ENCODE data around the gene OR51B5. TPM values are rescaled to one million over a fixed set of nuclear protein-coding genes. Genes with fewer than 3 reads are reported as not detected.

Gene OR51B5
- total and polyA plus RNA-seq, 2 of the 13 experiments (the other 11 are each of a cell fraction or from before 2014, with no cell fraction given) = 0.16 to 0.18 TPM

- in situ Hi-C loops (cut with HindIII; ENCODE audit: extremely low pct_ligation_motif_present, low pct_unique_long_range_greater_than_20kb) = no loop called here
- FAIRE-seq = no peak
- no peak overlapping the region for H3K27ac ChIP-seq (ENCODE audit: extremely low read length, insufficient read depth, low read length)
- H3K9me3 ChIP-seq (ENCODE audit: low read length) = no peaks in the 10 kb centered on the region
- no peak for TF ChIP-seq ZNF576 (CRISPR knock-in tag; IDR thresholded peaks at IDR 0.05)
- 8% methylated on average over 5 of the region's 5 CpGs for WGBS (ENCODE audit: low lambda C conversion rate)
- H3K27me3 ChIP-seq (ENCODE audit: control insufficient read depth in 1 of 2, insufficient read depth in 2 of 2, low read length in 2 of 2) = peaks cover 0 to 2% of the 10 kb centered on the region in 2 experiments; a peak in 1 of 5 replicates
- ChIA-PET POLR2A (no interaction called here), CTCF (ENCODE audit: low intra/inter-chr PET ratio, low total read pairs) (no interaction called here)
- H3K36me3 ChIP-seq (replicated peaks in 1 of 2; ENCODE audit: control insufficient read depth in 1 of 2, insufficient read depth in 2 of 2, low read length in 2 of 2) = no peaks in the 10 kb centered on the region
- H2AFZ ChIP-seq (ENCODE audit: low read length) = no peak overlapping the region
- no peak overlapping the region for H3K4me2 ChIP-seq (ENCODE audit: low read depth, low read length)
- no peaks in the 10 kb centered on the region for H4K20me1 ChIP-seq (ENCODE audit: insufficient read depth, low read length)
- no peaks in the 10 kb centered on the region for H3K79me2 ChIP-seq (ENCODE audit: insufficient read depth, low read length)
- no peak for ATAC-seq
- intact Hi-C loops (cut with micrococcal nuclease; ENCODE audit: unreplicated experiment) = no loop called here
- DNase-seq (ENCODE audit: low spot score) = no peak
- H3K4me1 ChIP-seq (ENCODE audit: insufficient read depth, low read length) = no peaks in the 10 kb centered on the region
- BruUV-seq (replicated peaks) = no TSS peak
- no peak overlapping the region for H3K9ac ChIP-seq (ENCODE audit: insufficient read depth, low read depth, low read length)
- no peak overlapping the region for H3K4me3 ChIP-seq (replicated peaks in 1 of 3; ENCODE audit: insufficient read depth in 1 of 3, low read depth in 2 of 3, low read length in 3 of 3)
These were observed 39.7 kb downstream of the OR51B5 start for GRCh38 chr11:5303626-5304025.

GRCh38 chr11:5301846-5302245 lies 41.5 kb downstream of the OR51B5 start, which contains the start of gene OR51B4:
TSS of gene OR51B4 (minus strand) at chr11:5301946. CDS start at chr11:5301946, 0 bp downstream.
- BruUV-seq (replicated peaks) = no TSS peak
- no peak for TF ChIP-seq ETV6 (CRISPR knock-in tag; conservative IDR thresholded peaks at IDR 0.05)
- no peak for TF ChIP-seq MAZ (IDR thresholded peaks at IDR 0.05; ENCODE audit: borderline replicate concordance, low read depth, low read length)
- no peak for TF ChIP-seq MAZ (CRISPR knock-in tag; IDR thresholded peaks at IDR 0.05; ENCODE audit: low read depth)
- no peak for TF ChIP-seq SOX5 (CRISPR knock-in tag; IDR thresholded peaks at IDR 0.05; ENCODE audit: borderline replicate concordance)
- TF ChIP-seq MXI1 (IDR thresholded peaks at IDR 0.05; ENCODE audit: borderline replicate concordance, low read depth, low read length) = no peak
- no peak for TF ChIP-seq ZNF451 (CRISPR knock-in tag; IDR thresholded peaks at IDR 0.05)
- TF ChIP-seq CAMTA2 (CRISPR knock-in tag; IDR thresholded peaks at IDR 0.05; ENCODE audit: borderline replicate concordance) = no peak
- no peak for TF ChIP-seq HNF1A (IDR thresholded peaks at IDR 0.05; ENCODE audit: low read depth)
- no peak for TF ChIP-seq HNF1A (CRISPR knock-in tag; IDR thresholded peaks at IDR 0.05; ENCODE audit: borderline replicate concordance)
- no peak for TF ChIP-seq ZNF382 (CRISPR knock-in tag; IDR thresholded peaks at IDR 0.05; ENCODE audit: borderline replicate concordance)
- TF ChIP-seq ZBTB14 (CRISPR knock-in tag; IDR thresholded peaks at IDR 0.05) = no peak

More at GRCh38 chr11:5301846-5302245, 41.5 kb downstream of the OR51B5 start, which contains the start of gene OR51B4:
- FAIRE-seq = no peak
- ChIA-PET CTCF (ENCODE audit: low intra/inter-chr PET ratio, low total read pairs) (no interaction called here), POLR2A (no interaction called here)
- Histone ChIP-seq H3K79me2 (ENCODE audit: insufficient read depth, low read length) (no peaks in the 10 kb centered on the region), H3K9me3 (ENCODE audit: low read length) (no peaks in the 10 kb centered on the region), H2AFZ (ENCODE audit: low read length) (no peak within 1 kb of the TSS), H3K27me3 (ENCODE audit: control insufficient read depth in 1 of 2, insufficient read depth in 2 of 2, low read length in 2 of 2) (no peaks in the 10 kb centered on the region), H3K27ac (ENCODE audit: extremely low read length, insufficient read depth, low read length) (no peak within 1 kb of the TSS), H3K9ac (ENCODE audit: insufficient read depth, low read depth, low read length) (no peak within 1 kb of the TSS), H3K4me2 (ENCODE audit: low read depth, low read length) (no peak within 1 kb of the TSS), H3K36me3 (replicated peaks in 1 of 2; ENCODE audit: control insufficient read depth in 1 of 2, insufficient read depth in 2 of 2, low read length in 2 of 2) (no peaks in the 10 kb centered on the region), H4K20me1 (ENCODE audit: insufficient read depth, low read length) (no peaks in the 10 kb centered on the region), H3K4me1 (ENCODE audit: insufficient read depth, low read length) (no peaks in the 10 kb centered on the region), H3K4me3 (replicated peaks in 1 of 3; ENCODE audit: insufficient read depth in 1 of 3, low read depth in 2 of 3, low read length in 3 of 3) (no peak within 1 kb of the TSS)
- WGBS (ENCODE audit: low lambda C conversion rate) = 17% methylated on average over 2 of the region's 2 CpGs
- intact Hi-C loops (cut with micrococcal nuclease; ENCODE audit: unreplicated experiment) = no loop called here
- in situ Hi-C loops (cut with HindIII; ENCODE audit: extremely low pct_ligation_motif_present, low pct_unique_long_range_greater_than_20kb) = no loop called here
- no peak for ATAC-seq
- no peak for DNase-seq (ENCODE audit: low spot score)

All from HepG2 (cell line).